IPS DF 6.9 (cell line): Measurements from ENCODE around the gene TMEM106C.
"Not testable (repeated sequence)": the region's sequence is repeated elsewhere in the genome, so short reads cannot be mapped to it uniquely, and the experiment has no call there.

Experiments
- DNase-seq: peaks from one replicate; pipeline ENCODE4 v3.0.0-alpha.2; 2013; ENCODE audit warnings: low read depth, low spot score
- H3K27ac ChIP-seq: one replicate; pipeline ENCODE4 v1.5.1; 2013; ENCODE audit warnings: low read length, control low read depth
- H3K27me3 ChIP-seq: 2 replicates; pipeline ENCODE4 v1.6.1; 2013; ENCODE audit warnings: mild to moderate bottlenecking, low read length; ENCODE audit not compliant: control insufficient read depth, insufficient read depth
- H3K36me3 ChIP-seq: 2 replicates; pipeline ENCODE4 v1.6.1; 2013; ENCODE audit warnings: low read length; ENCODE audit not compliant: control insufficient read depth, insufficient read depth
- H3K4me1 ChIP-seq: 2 replicates; pipeline ENCODE4 v1.6.1; 2013; ENCODE audit warnings: low read length; ENCODE audit not compliant: control insufficient read depth, insufficient read depth
- H3K4me3 ChIP-seq: 2 replicates; pipeline ENCODE4 v1.5.1; 2013; ENCODE audit warnings: mild to moderate bottlenecking, low read length
- H3K9me3 ChIP-seq: 2 replicates; pipeline ENCODE4 v1.6.1; 2013; ENCODE audit warnings: low read length, inconsistent platforms; ENCODE audit not compliant: control insufficient read depth, insufficient read depth
- WGBS: extraction: QIAGEN DNeasy Blood & Tissue Kit; methylation state at CpG from one replicate; pipeline ENCODE4 v1.1.7; 2013; ENCODE audit warnings: mixed read lengths, missing lambda C conversion rate; ENCODE audit not compliant: insufficient read length, insufficient coverage; 5-methylcytosine and 5-hydroxymethylcytosine counted together

Gene TMEM106C

DNA sequence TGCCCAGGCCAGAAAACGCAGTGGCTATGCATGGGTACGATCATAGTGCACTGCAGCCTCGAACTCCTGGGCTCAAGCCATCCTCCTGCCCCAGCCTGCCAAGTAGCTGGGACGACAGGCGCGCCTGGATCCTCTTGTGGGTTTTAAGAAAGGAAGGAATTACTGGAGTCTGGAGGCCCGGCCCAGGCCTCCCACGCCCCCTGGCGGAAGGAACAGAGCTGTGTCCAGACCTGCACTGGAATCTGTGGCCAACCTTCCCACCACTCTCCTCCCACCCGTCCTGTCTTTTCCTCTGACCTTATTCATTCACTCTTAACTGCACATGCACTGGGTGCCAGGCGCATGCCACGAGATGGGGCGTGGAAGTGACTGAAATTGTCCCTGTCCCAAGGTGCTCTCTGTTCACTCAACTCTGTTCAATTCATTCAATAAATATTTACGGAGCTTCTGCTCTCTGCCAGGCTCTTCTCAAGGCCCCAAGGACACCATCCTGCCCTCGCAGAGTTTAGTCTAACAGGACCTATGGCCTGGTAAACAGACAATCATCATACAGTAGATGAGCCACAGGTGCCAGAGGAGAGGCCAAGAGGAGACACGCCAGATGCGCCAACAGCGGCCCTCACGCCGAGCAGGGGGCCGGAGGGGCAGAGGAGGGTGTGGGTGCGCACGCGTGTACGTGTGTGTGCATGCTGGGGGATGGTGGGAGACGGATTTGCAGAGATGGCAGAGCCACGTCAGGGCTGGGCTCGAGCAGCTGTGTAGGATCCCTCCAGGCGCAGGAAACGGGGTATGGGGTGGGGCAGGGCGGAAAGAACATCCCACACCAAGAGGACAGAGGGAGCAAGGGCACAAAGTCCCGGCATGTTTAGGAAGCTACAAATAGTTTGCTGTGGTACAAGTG lies 13.7 kb upstream of the TMEM106C start:
- no CpG with 5 or more reads among the region's 32 CpGs for WGBS
- peak; percentile 64 for DNase-seq
- Histone ChIP-seq H3K4me1 (no peaks in the 10 kb centered on the region), H3K27me3 (no peaks in the 10 kb centered on the region), H3K27ac (no peak overlapping the region), H3K4me3 (no peak overlapping the region), H3K36me3 (no peaks in the 10 kb centered on the region), H3K9me3 (no peaks in the 10 kb centered on the region)

DNA sequence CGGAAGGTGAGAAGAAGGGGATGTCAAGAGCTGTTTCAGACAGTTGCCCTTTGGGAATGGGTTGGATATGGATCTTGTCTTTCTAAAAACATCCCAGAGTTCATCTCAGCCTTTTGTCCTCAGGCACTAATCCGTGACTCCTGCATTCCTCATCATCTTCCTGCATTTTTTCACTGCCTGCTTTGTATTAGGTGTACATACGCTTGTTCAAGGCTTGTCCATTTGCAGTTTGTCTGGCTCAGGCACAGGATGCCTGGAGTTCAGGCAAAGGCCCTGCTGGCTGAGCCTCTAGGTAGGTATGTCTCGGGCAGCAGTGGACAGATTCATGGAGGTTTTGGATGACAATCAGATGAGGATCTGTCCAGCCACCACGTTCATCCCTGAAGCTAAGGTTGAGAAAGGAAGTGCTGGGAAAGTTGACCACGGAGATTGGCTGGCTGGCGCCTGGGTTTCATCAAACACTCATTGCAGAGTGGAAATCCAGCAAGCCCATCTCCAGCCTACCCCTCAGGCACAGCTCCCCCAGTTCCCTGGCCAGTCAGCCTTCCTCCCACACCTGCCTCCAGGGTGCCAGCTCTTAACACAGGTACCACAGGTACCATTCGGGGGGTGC lies 12.4 kb upstream of the TMEM106C start:
- no peaks in the 10 kb centered on the region for H3K36me3 ChIP-seq
- H3K9me3 ChIP-seq = no peaks in the 10 kb centered on the region
- no peak overlapping the region for H3K27ac ChIP-seq
- no peaks in the 10 kb centered on the region for H3K27me3 ChIP-seq
- no peak for DNase-seq
- no peaks in the 10 kb centered on the region for H3K4me1 ChIP-seq
- no CpG with 5 or more reads among the region's 8 CpGs for WGBS
- no peak overlapping the region for H3K4me3 ChIP-seq

DNA sequence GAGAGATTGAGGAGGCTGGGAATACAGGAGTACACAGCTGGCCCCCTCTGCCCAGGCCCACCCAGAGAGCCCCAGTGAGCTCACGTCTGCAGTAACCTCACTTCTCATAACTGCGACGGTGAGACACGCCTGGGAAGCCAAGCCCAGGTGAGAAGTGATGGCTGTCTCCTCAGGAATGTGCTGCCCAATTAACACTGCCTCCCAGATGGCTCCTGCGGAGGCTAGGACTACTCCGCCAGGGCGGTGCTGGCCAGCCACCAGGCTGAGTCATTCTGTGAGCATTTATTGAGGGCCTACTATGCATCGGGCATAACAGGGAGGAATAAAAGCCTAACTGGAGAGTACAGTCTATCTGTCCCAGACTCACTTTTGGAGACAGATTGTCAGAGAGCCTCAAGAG lies 9.3 kb upstream of the TMEM106C start:
- DNase-seq = no peak
- Histone ChIP-seq H3K4me3 (no peak overlapping the region), H3K27ac (no peak overlapping the region), H3K36me3 (no peaks in the 10 kb centered on the region), H3K4me1 (no peaks in the 10 kb centered on the region), H3K27me3 (no peaks in the 10 kb centered on the region), H3K9me3 (peaks cover 6% of the 10 kb centered on the region)
- no CpG with 5 or more reads among the region's 8 CpGs for WGBS

DNA sequence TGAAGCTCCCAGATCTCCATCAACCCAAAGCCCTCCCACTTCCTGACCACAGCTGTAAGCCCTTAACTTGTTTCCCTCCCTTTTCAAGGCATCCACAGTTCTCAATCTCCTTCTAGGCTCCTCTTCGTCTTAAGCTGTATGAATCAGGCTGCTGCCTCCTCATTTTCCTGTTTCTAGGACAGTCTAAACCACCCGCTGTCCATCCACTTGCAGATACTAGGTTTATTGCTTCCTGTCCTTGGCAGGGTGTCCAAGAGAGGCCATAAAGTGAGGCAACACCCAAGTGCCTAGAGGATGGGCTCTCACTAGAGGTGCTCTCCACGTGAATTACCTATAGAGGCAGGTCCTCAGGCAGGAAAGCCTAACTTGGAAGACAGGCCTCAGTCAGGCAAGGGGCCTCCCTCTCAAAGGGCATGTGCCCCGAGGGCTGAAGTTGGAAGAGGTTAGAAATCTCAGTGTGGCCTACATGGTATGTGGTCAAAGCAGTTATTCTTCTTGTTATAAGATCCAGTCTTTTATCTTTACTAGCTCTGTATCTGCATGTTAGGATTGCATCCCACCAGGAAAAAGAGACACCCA lies 8.8 kb upstream of the TMEM106C start:
- no peak for DNase-seq
- no peaks in the 10 kb centered on the region for H3K27me3 ChIP-seq
- no peaks in the 10 kb centered on the region for H3K36me3 ChIP-seq
- no peak overlapping the region for H3K4me3 ChIP-seq
- no CpG with 5 or more reads among the region's 4 CpGs for WGBS
- H3K9me3 ChIP-seq = peaks cover 6% of the 10 kb centered on the region
- H3K4me1 ChIP-seq = no peaks in the 10 kb centered on the region
- H3K27ac ChIP-seq = no peak overlapping the region

DNA sequence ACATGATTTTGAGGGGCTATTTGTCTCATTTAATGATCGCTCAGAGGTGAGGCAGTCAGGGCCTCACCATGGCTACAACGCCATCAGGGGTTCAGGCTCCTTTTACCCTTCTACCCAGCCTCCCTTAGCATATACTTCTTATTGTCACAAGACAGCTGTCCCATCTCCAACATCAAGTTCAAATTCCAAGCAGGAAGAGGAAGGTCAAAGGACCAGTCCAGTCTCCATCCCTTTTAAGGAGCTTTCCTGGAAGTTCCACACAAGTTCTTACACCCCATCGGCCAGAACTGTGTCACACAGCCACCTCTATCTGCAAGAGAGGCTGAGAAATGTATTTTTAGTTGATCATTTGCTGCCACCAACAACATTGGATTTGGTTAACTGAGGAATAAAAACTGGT lies 8.3 kb upstream of the TMEM106C start:
- Histone ChIP-seq H3K27me3 (no peaks in the 10 kb centered on the region), H3K27ac (no peak overlapping the region), H3K36me3 (no peaks in the 10 kb centered on the region), H3K4me1 (no peaks in the 10 kb centered on the region), H3K4me3 (no peak overlapping the region), H3K9me3 (peaks cover 6% of the 10 kb centered on the region)
- no CpG with 5 or more reads among the region's 3 CpGs for WGBS
- no peak for DNase-seq

DNA sequence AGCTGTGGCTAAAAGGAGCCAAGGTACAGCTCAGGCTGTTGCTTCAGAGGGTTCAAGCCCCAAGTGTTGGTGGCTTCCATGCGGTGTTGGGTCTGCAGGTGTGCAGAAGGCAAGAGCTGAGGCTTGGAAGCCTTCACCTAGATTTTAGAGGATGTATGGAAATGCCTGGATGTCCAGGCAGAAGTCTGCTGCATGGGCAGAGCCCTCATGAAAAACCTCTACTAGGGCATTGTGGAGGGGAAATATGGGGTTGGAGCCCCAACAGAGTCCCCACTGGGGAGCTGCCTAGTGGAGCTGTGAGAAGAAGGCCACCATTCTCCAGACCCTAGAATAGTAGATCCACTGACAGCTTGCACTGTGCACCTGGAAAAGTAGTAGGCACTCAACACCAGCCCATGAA lies 5.7 kb upstream of the TMEM106C start:
- H3K9me3 ChIP-seq, H3K27ac ChIP-seq, H3K4me3 ChIP-seq, H3K36me3 ChIP-seq, DNase-seq, H3K27me3 ChIP-seq, H3K4me1 ChIP-seq: not testable (repeated sequence)
- WGBS = no CpG with 5 or more reads among the region's 1 CpG

DNA sequence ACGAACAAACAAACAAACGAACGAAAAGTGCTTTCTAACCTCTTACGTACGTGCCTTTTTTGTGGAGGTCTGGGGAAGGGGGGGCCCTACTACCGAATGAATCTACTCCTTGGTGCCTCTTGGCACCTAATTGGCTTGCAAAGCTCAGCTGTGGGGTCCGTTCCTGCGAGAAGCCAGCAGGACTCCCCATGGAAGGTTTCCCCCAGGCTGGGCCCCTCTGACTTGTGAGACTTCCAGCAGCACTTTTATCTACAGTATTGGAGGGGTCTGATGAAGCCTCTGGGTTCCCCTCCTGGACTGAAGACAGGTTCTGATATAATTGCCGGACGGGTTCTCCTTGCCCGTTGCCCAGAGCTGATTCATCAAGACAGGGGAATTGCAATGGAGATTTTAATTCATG lies 1.2 kb upstream of the TMEM106C start:
- Histone ChIP-seq H3K4me3 (no peak overlapping the region), H3K27me3 (peaks cover 3% of the 10 kb centered on the region), H3K36me3 (no peaks in the 10 kb centered on the region), H3K9me3 (peaks cover 6% of the 10 kb centered on the region), H3K4me1 (peaks cover 1% of the 10 kb centered on the region; the same call in 1 of the 2 replicates), H3K27ac (no peak overlapping the region)
- DNase-seq = no peak
- no CpG with 5 or more reads among the region's 11 CpGs for WGBS

DNA sequence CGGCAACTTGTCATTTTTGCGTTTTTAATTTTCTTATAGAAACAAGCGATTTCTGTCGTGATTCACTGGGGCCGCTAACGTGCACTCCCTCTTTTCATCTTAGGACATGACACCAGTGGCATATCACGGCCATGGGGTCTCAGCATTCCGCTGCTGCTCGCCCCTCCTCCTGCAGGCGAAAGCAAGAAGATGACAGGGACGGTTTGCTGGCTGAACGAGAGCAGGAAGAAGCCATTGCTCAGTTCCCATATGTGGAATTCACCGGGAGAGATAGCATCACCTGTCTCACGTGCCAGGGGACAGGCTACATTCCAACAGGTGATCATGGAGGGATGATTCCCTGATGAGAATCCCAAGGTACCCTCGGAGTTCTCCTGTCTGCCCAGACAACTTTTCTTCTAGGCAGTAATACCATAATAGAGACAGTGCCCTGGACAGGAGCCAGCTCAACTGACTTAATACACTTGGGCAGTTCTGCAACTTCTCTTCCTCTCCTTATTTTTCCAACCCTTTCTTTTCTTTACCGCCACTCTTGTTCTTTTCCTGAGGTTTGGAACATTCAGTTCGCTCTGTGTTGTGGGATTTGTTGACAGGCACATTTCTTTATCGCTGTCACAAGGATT lies 821 bp downstream of the TMEM106C start:
- peak overlapping the region; percentile 46; the same call in 1 of the 2 replicates for H3K4me3 ChIP-seq
- no peaks in the 10 kb centered on the region for H3K9me3 ChIP-seq
- peaks cover 1% of the 10 kb centered on the region; the same call in 1 of the 2 replicates for H3K4me1 ChIP-seq
- peaks cover 3% of the 10 kb centered on the region for H3K27me3 ChIP-seq
- no peak overlapping the region for H3K27ac ChIP-seq
- DNase-seq = no peak
- no peaks in the 10 kb centered on the region for H3K36me3 ChIP-seq
- no CpG with 5 or more reads among the region's 18 CpGs for WGBS

DNA sequence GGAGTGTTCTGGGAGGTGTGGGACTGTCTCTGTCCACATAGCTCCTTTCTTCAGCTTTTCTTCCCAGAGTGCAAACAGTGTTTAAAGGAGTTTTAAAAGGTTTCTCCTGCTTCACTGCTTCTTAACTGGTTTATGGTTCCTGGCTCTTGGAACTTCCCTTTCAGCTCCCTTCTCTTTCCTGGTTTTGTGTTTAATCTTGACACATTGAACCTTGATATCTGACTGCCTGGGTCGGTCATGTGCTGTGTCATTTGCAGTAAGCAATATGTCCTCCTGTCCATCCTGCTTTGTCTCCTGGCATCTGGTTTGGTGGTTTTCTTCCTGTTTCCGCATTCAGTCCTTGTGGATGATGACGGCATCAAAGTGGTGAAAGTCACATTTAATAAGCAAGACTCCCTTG lies 2.2 kb downstream of the TMEM106C start:
- peaks cover 3% of the 10 kb centered on the region for H3K27me3 ChIP-seq
- WGBS = no CpG with 5 or more reads among the region's 3 CpGs
- no peak overlapping the region for H3K27ac ChIP-seq
- H3K9me3 ChIP-seq = no peaks in the 10 kb centered on the region
- no peak for DNase-seq
- H3K36me3 ChIP-seq = no peaks in the 10 kb centered on the region
- no peak overlapping the region for H3K4me3 ChIP-seq
- peaks cover 1% of the 10 kb centered on the region; the same call in 1 of the 2 replicates for H3K4me1 ChIP-seq
